Parathyroid adenoma (tissue), 2 donors: ENCODE results near the gene DGKI.

Experiments used
- H2AFZ ChIP-seq: fragments of 300-600 bp; sonication (generic); one replicate; pipeline ENCODE4 v1.7.0; 2017; ENCODE audit warnings: antibody characterized with exemption, mild to moderate bottlenecking
- H3K27ac ChIP-seq: fragments of 300-600 bp; sonication (generic); one replicate; pipeline ENCODE4 v1.7.0; 2017
- H3K27me3 ChIP-seq: fragments of 300-600 bp; sonication (generic); one replicate; pipeline ENCODE4 v1.7.0; 2017; ENCODE audit warnings: low read length; ENCODE audit not compliant: control insufficient read depth, insufficient read depth
- H3K36me3 ChIP-seq: fragments of 300-600 bp; sonication (generic); one replicate; pipeline ENCODE4 v1.7.0; 2017; ENCODE audit warnings: low read length; ENCODE audit not compliant: control insufficient read depth, insufficient read depth
- H3K4me1 ChIP-seq: fragments of 300-600 bp; sonication (generic); one replicate; pipeline ENCODE4 v1.7.0; 2017; ENCODE audit warnings: control low read depth
- H3K4me2 ChIP-seq: fragments of 300-600 bp; sonication (generic); one replicate; pipeline ENCODE4 v1.7.0; 2017; ENCODE audit warnings: low read length
- H3K4me3 ChIP-seq: fragments of 300-600 bp; sonication (generic); one replicate; pipeline ENCODE4 v1.7.0; 2017; ENCODE audit warnings: low read depth, low read length
- H3K79me2 ChIP-seq: fragments of 300-600 bp; sonication (generic); one replicate; pipeline ENCODE4 v1.7.0; 2017; ENCODE audit warnings: control low read depth
- H3K9ac ChIP-seq: fragments of 300-600 bp; sonication (generic); one replicate; pipeline ENCODE4 v1.7.0; 2017; ENCODE audit warnings: mild to moderate bottlenecking
- H3K9me3 ChIP-seq: fragments of 300-600 bp; sonication (generic); one replicate; pipeline ENCODE4 v1.7.0; 2017; ENCODE audit warnings: low read length; ENCODE audit not compliant: control insufficient read depth
- TF ChIP-seq, protein P1 (sequence below): fragments of 300-600 bp; sonication (generic); IDR thresholded peaks from one replicate; pipeline ENCODE4 v1.7.0; 2017; ENCODE audit warnings: antibody characterized with exemption, mild to moderate bottlenecking
- donor health status: primary hyperparathyroidism.

The DGKI gene

DNA sequence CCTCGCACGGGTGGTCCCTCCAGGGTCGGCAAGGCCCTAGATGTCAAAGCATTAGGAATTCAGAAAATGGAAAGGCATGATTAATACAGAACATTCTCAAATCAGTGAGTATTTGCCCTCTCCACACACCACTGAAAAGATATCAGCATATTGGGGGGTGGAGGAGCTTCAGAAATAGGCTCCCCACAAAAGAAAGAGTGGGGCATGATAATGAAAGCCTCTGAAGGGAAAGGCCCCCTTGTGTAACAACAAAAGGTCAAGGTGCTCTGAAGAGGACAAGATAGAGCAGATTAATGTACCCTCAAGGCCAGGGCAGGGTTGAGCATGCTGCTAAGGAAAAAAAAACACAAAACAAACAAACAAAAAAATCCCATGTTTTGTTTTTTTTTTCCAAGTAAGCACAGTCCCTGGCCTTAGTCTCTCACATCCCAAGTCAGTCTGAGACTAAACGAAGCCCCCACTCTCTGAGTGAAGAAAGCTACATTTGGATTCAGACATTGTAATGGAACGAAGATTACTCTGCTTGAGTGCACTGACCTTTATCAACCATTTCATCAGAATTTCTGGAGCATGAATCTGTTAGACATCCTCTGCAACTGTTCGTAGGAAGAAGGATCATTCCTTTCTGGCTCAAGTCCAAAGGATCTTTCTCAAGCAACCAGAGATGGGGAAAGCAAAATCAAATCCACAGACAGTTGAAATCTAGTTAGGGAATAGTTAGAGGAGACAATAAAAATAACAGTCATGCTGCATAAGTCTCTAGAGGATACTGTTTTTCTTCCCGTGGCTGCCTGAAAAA lies 27.4 kb upstream of the DGKI start:
- Histone ChIP-seq H3K79me2 (no peaks in the 10 kb centered on the region), H3K9me3 (no peaks in the 10 kb centered on the region), H3K4me3 (no peak overlapping the region), H3K36me3 (no peaks in the 10 kb centered on the region), H3K27me3 (no peaks in the 10 kb centered on the region), H3K4me2 (no peak overlapping the region), H3K27ac (no peak overlapping the region), H3K9ac (no peak overlapping the region), H3K4me1 (peaks cover 8% of the 10 kb centered on the region), H2AFZ (no peak overlapping the region)
- TF ChIP-seq, protein P1, sequence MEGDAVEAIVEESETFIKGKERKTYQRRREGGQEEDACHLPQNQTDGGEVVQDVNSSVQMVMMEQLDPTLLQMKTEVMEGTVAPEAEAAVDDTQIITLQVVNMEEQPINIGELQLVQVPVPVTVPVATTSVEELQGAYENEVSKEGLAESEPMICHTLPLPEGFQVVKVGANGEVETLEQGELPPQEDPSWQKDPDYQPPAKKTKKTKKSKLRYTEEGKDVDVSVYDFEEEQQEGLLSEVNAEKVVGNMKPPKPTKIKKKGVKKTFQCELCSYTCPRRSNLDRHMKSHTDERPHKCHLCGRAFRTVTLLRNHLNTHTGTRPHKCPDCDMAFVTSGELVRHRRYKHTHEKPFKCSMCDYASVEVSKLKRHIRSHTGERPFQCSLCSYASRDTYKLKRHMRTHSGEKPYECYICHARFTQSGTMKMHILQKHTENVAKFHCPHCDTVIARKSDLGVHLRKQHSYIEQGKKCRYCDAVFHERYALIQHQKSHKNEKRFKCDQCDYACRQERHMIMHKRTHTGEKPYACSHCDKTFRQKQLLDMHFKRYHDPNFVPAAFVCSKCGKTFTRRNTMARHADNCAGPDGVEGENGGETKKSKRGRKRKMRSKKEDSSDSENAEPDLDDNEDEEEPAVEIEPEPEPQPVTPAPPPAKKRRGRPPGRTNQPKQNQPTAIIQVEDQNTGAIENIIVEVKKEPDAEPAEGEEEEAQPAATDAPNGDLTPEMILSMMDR = no peak

DNA sequence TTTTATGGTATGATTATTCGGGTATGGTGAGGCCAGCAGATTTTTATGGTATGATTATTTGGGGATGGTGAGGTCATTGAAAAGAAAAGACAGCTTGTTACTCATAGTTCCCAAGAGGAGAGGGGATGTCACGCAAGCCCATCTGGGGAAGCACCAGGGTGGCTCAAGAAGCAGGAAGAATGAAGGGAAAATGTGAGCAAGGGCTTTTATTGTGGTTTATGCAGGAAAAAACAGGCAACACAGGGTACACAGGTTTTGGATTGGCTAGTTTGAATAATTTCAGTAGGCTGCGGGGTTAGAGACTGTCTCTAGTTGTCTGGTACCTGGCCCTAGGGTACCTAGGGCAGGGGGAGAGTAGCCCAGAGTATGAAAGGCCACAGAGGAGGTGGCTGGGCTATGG lies 26.8 kb upstream of the DGKI start:
- H3K9ac ChIP-seq = no peak overlapping the region

DNA sequence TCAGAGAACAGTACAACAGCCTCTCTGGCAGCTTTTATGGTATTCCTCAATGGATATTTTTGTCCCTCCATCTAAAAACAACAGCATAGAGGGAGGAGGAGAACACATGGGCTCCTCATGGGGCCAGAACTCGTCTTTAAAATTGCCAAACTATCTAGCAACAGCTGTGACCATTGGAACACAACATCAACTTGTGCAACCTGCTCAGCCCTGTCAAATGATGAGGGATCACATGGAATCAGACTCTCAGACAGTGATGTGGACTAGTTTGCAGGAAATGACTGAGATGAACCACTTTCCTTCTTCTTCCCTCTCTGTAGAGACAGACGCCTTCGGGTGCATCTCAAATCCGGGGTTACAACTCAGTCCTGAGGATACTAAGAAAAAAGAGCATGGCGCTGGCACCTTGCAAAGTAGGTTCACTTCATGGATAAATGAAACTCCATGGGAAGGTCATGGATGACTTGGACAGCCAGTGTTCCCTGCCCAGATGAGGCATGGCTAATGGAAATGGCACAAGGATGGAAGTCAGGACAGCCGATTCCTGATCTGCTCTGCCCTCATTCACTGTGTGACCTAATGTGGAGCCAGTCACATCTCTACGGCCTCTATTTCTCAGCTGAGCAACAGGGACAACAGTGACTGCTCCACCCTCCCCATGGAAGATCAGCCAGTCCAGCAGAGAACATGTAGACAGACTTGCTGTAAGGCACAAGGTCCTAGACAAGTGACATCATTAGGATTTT lies 24.6 kb upstream of the DGKI start:
- Histone ChIP-seq H3K9ac (no peak overlapping the region), H2AFZ (no peak overlapping the region), H3K9me3 (no peaks in the 10 kb centered on the region), H3K27me3 (no peaks in the 10 kb centered on the region), H3K4me2 (no peak overlapping the region), H3K4me3 (no peak overlapping the region), H3K79me2 (no peaks in the 10 kb centered on the region), H3K4me1 (peaks cover 8% of the 10 kb centered on the region), H3K36me3 (no peaks in the 10 kb centered on the region), H3K27ac (no peak overlapping the region)
- TF ChIP-seq, protein P1 = no peak

More for the DNA sequence above, 26.8 kb upstream of the DGKI start:
- H2AFZ ChIP-seq = no peak overlapping the region
- no peak overlapping the region for H3K4me3 ChIP-seq
- H3K9me3 ChIP-seq = no peaks in the 10 kb centered on the region
- no peak overlapping the region for H3K4me2 ChIP-seq
- TF ChIP-seq, protein P1 = no peak
- peaks cover 8% of the 10 kb centered on the region for H3K4me1 ChIP-seq
- H3K27me3 ChIP-seq = no peaks in the 10 kb centered on the region
- no peaks in the 10 kb centered on the region for H3K79me2 ChIP-seq
- no peaks in the 10 kb centered on the region for H3K36me3 ChIP-seq
- no peak overlapping the region for H3K27ac ChIP-seq

DNA sequence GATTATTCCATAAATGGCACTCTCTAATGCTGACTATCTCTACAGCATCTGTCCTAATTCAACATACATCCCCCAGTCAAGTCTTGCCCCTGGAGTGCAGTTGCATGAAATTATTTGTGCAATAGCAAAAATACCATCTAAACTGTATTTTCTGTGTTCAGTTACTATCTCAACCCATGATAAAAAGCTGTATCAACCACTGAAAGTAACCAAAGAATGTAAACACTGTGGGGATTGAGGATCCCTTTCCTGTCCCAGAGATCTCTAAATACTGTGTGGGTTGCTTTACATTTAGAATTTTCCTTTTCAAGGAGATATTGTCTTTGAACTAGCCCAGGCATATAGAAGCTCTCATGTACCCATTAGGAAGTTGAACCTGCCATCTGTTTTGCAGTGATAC lies 23.9 kb upstream of the DGKI start:
- no peaks in the 10 kb centered on the region for H3K36me3 ChIP-seq
- TF ChIP-seq, protein P1 = no peak
- no peak overlapping the region for H2AFZ ChIP-seq
- H3K4me3 ChIP-seq = no peak overlapping the region
- H3K9me3 ChIP-seq = no peaks in the 10 kb centered on the region
- H3K4me1 ChIP-seq = peaks cover 8% of the 10 kb centered on the region
- H3K27ac ChIP-seq = no peak overlapping the region
- no peaks in the 10 kb centered on the region for H3K79me2 ChIP-seq
- H3K27me3 ChIP-seq = no peaks in the 10 kb centered on the region
- H3K4me2 ChIP-seq = no peak overlapping the region
- H3K9ac ChIP-seq = no peak overlapping the region
